GM12865 (cell line): ENCODE measurements around the gene KHDC1L.
A peak's percentile ranks its signal among the peaks of the same experiment; 100 is the strongest.

ENCODE experiments used
- DNase-seq: peaks from one replicate; pipeline ENCODE4 v3.0.0; 2010; ENCODE audit warnings: low read depth
- H3K4me3 ChIP-seq: 2 replicates; pipeline ENCODE4 v1.5.1; 2011; ENCODE audit warnings: mild to moderate bottlenecking, low read depth, low read length, control low read depth
- TF ChIP-seq, protein P1 (sequence below): IDR thresholded peaks from 2 replicates; pipeline ENCODE4 v1.5.1; 2011; ENCODE audit warnings: low read length, control low read depth, low read depth, inconsistent platforms; ENCODE audit not compliant: insufficient read depth; ENCODE audit errors: missing control alignments

Gene KHDC1L

GRCh38 chr6:73233048-73233447 is 7.8 kb upstream of the KHDC1L start:
- TF ChIP-seq, protein P1, sequence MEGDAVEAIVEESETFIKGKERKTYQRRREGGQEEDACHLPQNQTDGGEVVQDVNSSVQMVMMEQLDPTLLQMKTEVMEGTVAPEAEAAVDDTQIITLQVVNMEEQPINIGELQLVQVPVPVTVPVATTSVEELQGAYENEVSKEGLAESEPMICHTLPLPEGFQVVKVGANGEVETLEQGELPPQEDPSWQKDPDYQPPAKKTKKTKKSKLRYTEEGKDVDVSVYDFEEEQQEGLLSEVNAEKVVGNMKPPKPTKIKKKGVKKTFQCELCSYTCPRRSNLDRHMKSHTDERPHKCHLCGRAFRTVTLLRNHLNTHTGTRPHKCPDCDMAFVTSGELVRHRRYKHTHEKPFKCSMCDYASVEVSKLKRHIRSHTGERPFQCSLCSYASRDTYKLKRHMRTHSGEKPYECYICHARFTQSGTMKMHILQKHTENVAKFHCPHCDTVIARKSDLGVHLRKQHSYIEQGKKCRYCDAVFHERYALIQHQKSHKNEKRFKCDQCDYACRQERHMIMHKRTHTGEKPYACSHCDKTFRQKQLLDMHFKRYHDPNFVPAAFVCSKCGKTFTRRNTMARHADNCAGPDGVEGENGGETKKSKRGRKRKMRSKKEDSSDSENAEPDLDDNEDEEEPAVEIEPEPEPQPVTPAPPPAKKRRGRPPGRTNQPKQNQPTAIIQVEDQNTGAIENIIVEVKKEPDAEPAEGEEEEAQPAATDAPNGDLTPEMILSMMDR: no peak
- no peak overlapping the region for H3K4me3 ChIP-seq
- peak; percentile 32 for DNase-seq

GRCh38 chr6:73231986-73232391 is 6.7 kb upstream of the KHDC1L start:
- no peak overlapping the region for H3K4me3 ChIP-seq
- peak; percentile 18 for DNase-seq
- TF ChIP-seq, protein P1: no peak

DNA sequence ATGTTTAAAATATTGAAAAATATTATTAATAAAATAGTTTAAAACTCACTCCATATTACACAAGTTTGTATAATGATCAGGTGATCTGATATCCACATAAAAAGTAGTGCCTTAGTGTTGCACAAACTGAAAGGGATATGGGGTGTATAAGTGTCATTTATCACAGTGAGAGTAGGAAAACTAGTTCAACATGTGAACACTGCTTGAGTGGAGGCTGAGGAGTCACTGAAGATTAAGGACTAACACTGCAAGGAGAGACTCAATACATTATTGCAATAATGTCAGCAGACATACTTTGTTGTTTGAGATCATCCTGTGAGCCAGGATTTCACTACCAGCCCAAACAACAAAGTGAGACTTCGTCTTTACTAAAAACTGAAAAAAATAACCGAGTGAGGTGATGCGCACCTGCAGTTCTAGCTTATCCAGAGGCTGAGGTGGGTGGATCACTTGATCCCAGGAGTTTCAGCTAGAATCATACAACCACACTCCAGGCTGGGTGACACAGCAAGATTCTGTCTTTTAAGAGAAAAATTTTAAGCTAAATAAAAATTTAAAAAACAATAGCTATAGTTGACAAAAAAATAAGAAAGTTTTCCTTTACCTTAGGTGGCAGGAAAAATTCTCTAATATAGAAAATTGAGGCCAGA is 2.4 kb upstream of the KHDC1L start:
- no peak for DNase-seq
- TF ChIP-seq, protein P1: no peak
- H3K4me3 ChIP-seq: no peak overlapping the region

GRCh38 chr6:73216859-73217258 is 8.4 kb downstream of the KHDC1L start:
- TF ChIP-seq, protein P1: no peak
- no peak overlapping the region for H3K4me3 ChIP-seq
- DNase-seq: no peak

- TF ChIP-seq, protein P1: no peak
- no peak for DNase-seq
These were observed 16.2 kb downstream of the KHDC1L start for GRCh38 chr6:73209117-73209516.

DNA sequence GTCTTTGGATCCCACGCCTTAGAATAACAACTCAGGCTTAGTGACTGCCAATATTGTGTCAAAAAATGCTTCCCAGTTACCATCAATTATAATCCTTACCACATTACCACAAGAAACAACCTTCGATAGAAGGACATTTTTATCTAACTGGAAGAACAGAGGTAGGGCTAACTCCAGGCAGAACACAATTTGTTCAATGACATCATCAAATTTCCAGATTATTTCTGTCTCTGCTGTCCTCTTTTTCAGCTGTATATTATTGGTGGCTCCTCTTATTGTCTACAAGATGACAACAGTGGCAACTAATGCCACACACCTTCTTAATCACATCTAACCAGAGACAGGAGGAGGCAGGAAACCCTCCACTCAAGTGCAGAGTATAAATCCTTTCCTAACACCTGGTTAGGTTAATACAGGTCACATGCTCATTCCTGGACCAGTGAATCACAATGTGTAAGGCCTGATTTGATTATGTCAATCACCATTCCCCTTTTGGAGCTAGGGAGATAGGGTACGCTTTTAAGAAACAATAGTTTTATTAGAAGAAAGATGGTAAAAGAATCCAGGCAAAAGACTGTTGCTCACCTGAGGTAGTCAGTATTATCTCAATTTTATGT is 18.0 kb downstream of the KHDC1L start:
- H3K4me3 ChIP-seq: no peak overlapping the region
- DNase-seq: no peak
- TF ChIP-seq, protein P1: no peak

More at GRCh38 chr6:73209117-73209516, 16.2 kb downstream of the KHDC1L start:
- no peak overlapping the region for H3K4me3 ChIP-seq
